ENCODE results near the gene ZNF862. TPM values are rescaled to one million over a fixed set of nuclear protein-coding genes. Genes with fewer than 3 reads are reported as not detected.
"Not testable (repeated sequence)": the region's sequence is repeated elsewhere in the genome, so short reads cannot be mapped to it uniquely, and the experiment has no call there.

ZNF862 gene
- total RNA-seq, 1 experiment from 2014 or later, result 9.2 TPM

GRCh38 chr7:149894957-149895356 lies 56.8 kb downstream of the ZNF862 start:
- not testable (repeated sequence) for H4K20me1 ChIP-seq (ENCODE audit: insufficient read depth, low read depth, low read length); H3K27me3 ChIP-seq (ENCODE audit: low read length); H3K4me2 ChIP-seq (ENCODE audit: low read depth, low read length, poor library complexity, severe bottlenecking); H3K9me3 ChIP-seq (ENCODE audit: low read length); H3K4me3 ChIP-seq (ENCODE audit: low read length); H3K4me1 ChIP-seq (ENCODE audit: low read length); H3K9ac ChIP-seq (ENCODE audit: low read length); H3K79me2 ChIP-seq (ENCODE audit: low read length); DNase-seq; H3K9me2 ChIP-seq (replicated peaks; ENCODE audit: insufficient read depth, low read length); H2AFZ ChIP-seq (ENCODE audit: low read length); H3K36me3 ChIP-seq (ENCODE audit: insufficient read depth, low read length); H3K27ac ChIP-seq (ENCODE audit: low read length)

- H3K9me3 ChIP-seq (ENCODE audit: low read length); H3K36me3 ChIP-seq (ENCODE audit: insufficient read depth, low read length); DNase-seq; H3K27ac ChIP-seq (ENCODE audit: low read length); H3K9ac ChIP-seq (ENCODE audit: low read length); H2AFZ ChIP-seq (ENCODE audit: low read length); H4K20me1 ChIP-seq (ENCODE audit: insufficient read depth, low read depth, low read length); H3K4me1 ChIP-seq (ENCODE audit: low read length); H3K4me2 ChIP-seq (ENCODE audit: low read depth, low read length, poor library complexity, severe bottlenecking); H3K9me2 ChIP-seq (replicated peaks; ENCODE audit: insufficient read depth, low read length); H3K27me3 ChIP-seq (ENCODE audit: low read length); H3K79me2 ChIP-seq (ENCODE audit: low read length); H3K4me3 ChIP-seq (ENCODE audit: low read length): not testable (repeated sequence)
Measured at GRCh38 chr7:149907776-149908376, 69.7 kb downstream of the ZNF862 start.

GRCh38 chr7:149910219-149910618 lies 72.0 kb downstream of the ZNF862 start:
- not testable (repeated sequence) for H3K9me3 ChIP-seq (ENCODE audit: low read length); H3K36me3 ChIP-seq (ENCODE audit: insufficient read depth, low read length); H3K27me3 ChIP-seq (ENCODE audit: low read length); H3K79me2 ChIP-seq (ENCODE audit: low read length); H3K27ac ChIP-seq (ENCODE audit: low read length); H2AFZ ChIP-seq (ENCODE audit: low read length); H3K9ac ChIP-seq (ENCODE audit: low read length); H3K4me2 ChIP-seq (ENCODE audit: low read depth, low read length, poor library complexity, severe bottlenecking); H3K4me1 ChIP-seq (ENCODE audit: low read length); H3K9me2 ChIP-seq (replicated peaks; ENCODE audit: insufficient read depth, low read length); DNase-seq; H4K20me1 ChIP-seq (ENCODE audit: insufficient read depth, low read depth, low read length); H3K4me3 ChIP-seq (ENCODE audit: low read length)

GRCh38 chr7:149912126-149912525 lies 74.0 kb downstream of the ZNF862 start:
- H3K4me1 ChIP-seq (ENCODE audit: low read length); H3K27ac ChIP-seq (ENCODE audit: low read length); H3K4me3 ChIP-seq (ENCODE audit: low read length); H3K4me2 ChIP-seq (ENCODE audit: low read depth, low read length, poor library complexity, severe bottlenecking); H4K20me1 ChIP-seq (ENCODE audit: insufficient read depth, low read depth, low read length); DNase-seq; H3K79me2 ChIP-seq (ENCODE audit: low read length); H3K36me3 ChIP-seq (ENCODE audit: insufficient read depth, low read length); H3K27me3 ChIP-seq (ENCODE audit: low read length); H3K9me2 ChIP-seq (replicated peaks; ENCODE audit: insufficient read depth, low read length); H3K9me3 ChIP-seq (ENCODE audit: low read length); H2AFZ ChIP-seq (ENCODE audit: low read length); H3K9ac ChIP-seq (ENCODE audit: low read length): not testable (repeated sequence)

Small RNAs within 50 kb of the gene (small RNA-seq; reads per million reads assigned to genes)
- gene AC093458.1, result not detected

Other genes with a start within 250 kb of the ZNF862 start
- gene ZNF467, start 64.8 kb upstream of the ZNF862 start, total RNA-seq (2014; rRNA removed; shearing (Covaris generic); ENCODE audit: low replicate concordance), result 0.71 TPM in 1 of 2 replicates, not detected in the other
- gene ATP6V0E2, start 35.6 kb downstream of the ZNF862 start, total RNA-seq (2014; rRNA removed; shearing (Covaris generic); ENCODE audit: low replicate concordance), result 14.1 and 17.7 TPM in 2 replicates